Astrocyte of the cerebellum (primary cell): ENCODE measurements around the gene HSPA1B.

ENCODE experiments used
- DNase-seq: peaks from one replicate; pipeline ENCODE4 v3.0.0-alpha.2; 2011; ENCODE audit warnings: low read depth
- H3K4me3 ChIP-seq: 2 replicates; pipeline ENCODE4 v1.5.1; 2011; ENCODE audit warnings: mild to moderate bottlenecking, low read depth, low read length, moderate library complexity
- in situ Hi-C: cut with HindIII; loops from 2 replicates; pipeline ENCODE4 v1.10.0; 2017; ENCODE audit warnings: low sequenced_read_pairs
- TF ChIP-seq, protein P1 (sequence below): IDR thresholded peaks from 2 replicates; pipeline ENCODE4 v1.5.1; 2012; ENCODE audit warnings: low read length, low read depth, moderate library complexity, mild to moderate bottlenecking; ENCODE audit errors: missing control alignments

Gene HSPA1B

DNA sequence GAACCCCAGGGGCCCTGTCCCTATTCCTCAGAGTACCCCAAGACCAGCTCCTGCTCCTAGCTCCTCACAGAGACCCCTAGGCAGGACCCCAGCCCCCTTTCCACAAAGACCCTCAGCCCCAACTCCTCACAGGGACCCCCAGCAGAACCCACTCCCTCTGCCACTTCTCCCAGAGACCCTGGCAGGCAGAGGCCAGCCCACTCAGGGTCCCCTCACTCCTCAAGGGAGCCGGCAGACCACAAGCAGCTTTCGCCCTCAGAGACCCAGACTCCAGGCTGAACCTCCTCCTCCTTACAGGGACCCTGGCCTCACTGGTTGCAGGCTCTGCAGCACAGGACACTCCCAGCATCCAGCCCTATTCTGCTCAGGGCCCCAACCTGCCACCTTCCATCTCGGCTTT lies 50.7 kb downstream of the HSPA1B start:
- TF ChIP-seq, protein P1, sequence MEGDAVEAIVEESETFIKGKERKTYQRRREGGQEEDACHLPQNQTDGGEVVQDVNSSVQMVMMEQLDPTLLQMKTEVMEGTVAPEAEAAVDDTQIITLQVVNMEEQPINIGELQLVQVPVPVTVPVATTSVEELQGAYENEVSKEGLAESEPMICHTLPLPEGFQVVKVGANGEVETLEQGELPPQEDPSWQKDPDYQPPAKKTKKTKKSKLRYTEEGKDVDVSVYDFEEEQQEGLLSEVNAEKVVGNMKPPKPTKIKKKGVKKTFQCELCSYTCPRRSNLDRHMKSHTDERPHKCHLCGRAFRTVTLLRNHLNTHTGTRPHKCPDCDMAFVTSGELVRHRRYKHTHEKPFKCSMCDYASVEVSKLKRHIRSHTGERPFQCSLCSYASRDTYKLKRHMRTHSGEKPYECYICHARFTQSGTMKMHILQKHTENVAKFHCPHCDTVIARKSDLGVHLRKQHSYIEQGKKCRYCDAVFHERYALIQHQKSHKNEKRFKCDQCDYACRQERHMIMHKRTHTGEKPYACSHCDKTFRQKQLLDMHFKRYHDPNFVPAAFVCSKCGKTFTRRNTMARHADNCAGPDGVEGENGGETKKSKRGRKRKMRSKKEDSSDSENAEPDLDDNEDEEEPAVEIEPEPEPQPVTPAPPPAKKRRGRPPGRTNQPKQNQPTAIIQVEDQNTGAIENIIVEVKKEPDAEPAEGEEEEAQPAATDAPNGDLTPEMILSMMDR: no peak
- in situ Hi-C loops: no loop called here

DNA sequence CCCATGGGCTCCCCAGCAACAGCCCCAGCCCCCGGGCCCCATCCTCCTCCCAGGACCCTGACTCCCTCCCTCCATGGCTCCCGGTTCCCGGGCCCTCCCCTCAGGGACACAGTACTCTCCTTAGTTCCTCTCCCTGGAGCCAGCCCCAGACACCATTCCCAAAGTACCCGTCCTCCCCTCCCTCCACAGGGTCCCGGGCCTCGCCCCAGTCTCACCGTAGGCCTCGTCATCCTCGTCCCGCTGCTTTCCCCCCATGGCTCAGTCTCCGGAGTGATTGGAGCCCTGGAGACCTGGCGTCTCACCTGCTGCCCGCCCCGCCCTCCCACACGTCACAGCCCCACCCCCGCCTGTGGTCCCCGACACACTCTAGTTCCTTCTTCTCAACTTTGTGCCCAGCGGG lies 51.2 kb downstream of the HSPA1B start, which contains the start of gene SLC44A4:
Gene SLC44A4 (minus strand): TSS at position 272 of the 400 bp plus-strand sequence. CDS start 17 bp downstream, at position 255.
- no peak within 1 kb of the TSS for H3K4me3 ChIP-seq
- TF ChIP-seq, protein P1: no peak
- in situ Hi-C loops: no loop called here
- no peak for DNase-seq

More for the DNA sequence above, 50.7 kb downstream of the HSPA1B start:
- no peak overlapping the region for H3K4me3 ChIP-seq
- DNase-seq: no peak

DNA sequence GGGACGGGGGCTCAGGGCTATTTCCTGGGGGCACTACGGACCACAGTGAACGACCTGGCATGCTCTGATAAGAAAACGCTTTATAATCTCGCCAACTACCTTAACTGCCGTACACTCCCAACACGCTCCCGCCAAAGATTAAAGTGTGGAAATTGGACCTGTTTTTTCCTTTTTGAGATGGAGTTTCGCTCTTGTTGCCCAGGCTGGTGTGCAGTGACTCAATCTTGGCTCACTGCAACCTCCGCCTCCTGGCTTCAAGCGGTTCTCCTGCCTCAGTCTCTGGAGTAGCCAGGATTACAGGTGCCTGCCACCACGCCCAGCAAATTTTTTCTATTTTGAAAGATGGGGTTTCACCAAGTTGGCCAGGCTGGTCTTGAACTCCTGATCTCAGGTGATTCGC lies 51.6 kb downstream of the HSPA1B start:
- no peak overlapping the region for H3K4me3 ChIP-seq
- DNase-seq: no peak
- TF ChIP-seq, protein P1: no peak
- in situ Hi-C loops: no loop called here
